ENCODE measurements around the gene IDH3A.

GRCh38 chr15:78200276-78200930 lies 51.2 kb downstream of the IDH3A start:
- TF ChIP-seq CTCF (conservative IDR thresholded peaks at IDR 0.05; ENCODE audit: low read depth, low read length) (no peak), EZH2 (IDR thresholded peaks at IDR 0.05; ENCODE audit: borderline replicate concordance, low read depth, low read length, poor library complexity, severe bottlenecking) (no peak)

Measured in A673 (cell line).